Right lobe of liver (tissue), 6 donors: ENCODE measurements around the gene DAB2. TPM values are rescaled to one million over a fixed set of nuclear protein-coding genes. Genes with fewer than 3 reads are reported as not detected.

Experiments
- ATAC-seq, 4 donors: fragments of 200-7000 bp; cut with Tn5 transposase; one replicate each; pipeline ENCODE4 v1.9.1; 2020; ENCODE audit warnings: mild to moderate bottlenecking in 4 of 4, moderate library complexity in 4 of 4
- DNase-seq, 3 donors: peaks; one replicate each; pipeline ENCODE4 v3.0.0-alpha.2; 2020
- H3K27ac ChIP-seq, 3 donors: fragments of 200-600 bp; one replicate each; pipeline ENCODE4 v1.8.0; 2022
- H3K27me3 ChIP-seq, 2 donors: fragments of 200-600 bp; one replicate each; pipeline ENCODE4 v1.8.0; 2022
- H3K36me3 ChIP-seq, 4 donors: fragments of 200-600 bp; sonication (generic) in 1 of 4; one replicate each; pipeline versions ENCODE4 v1.5.1 to v1.8.0; 2017 to 2022; ENCODE audit warnings: control low read depth in 1 of 4
- H3K4me1 ChIP-seq, 4 donors: fragments of 200-600 bp; sonication (generic) in 1 of 4; one replicate each; pipeline versions ENCODE4 v1.5.1 to v1.8.0; 2017 to 2022; ENCODE audit warnings: control low read depth in 1 of 4
- H3K4me3 ChIP-seq, 3 donors: fragments of 200-600 bp; one replicate each; pipeline ENCODE4 v1.8.0; 2022
- H3K9me3 ChIP-seq, 4 donors: fragments of 200-600 bp; sonication (generic) in 1 of 4; one replicate each; pipeline versions ENCODE4 v1.5.1 to v1.8.0; 2017 to 2022; ENCODE audit warnings: control low read depth in 1 of 4
- POLR2A ChIP-seq: fragments of 450-650 bp; IDR thresholded peaks from one replicate; pipeline ENCODE4 v1.6.1; 2017; ENCODE audit warnings: antibody characterized with exemption, mild to moderate bottlenecking
- WGBS: methylation state at CpG from one replicate; pipeline ENCODE4 v1.1.6; 2018; ENCODE audit warnings: low coverage, low lambda C conversion rate; ENCODE audit not compliant: insufficient coverage; ENCODE audit errors: missing lambda C conversion rate; 5-methylcytosine and 5-hydroxymethylcytosine counted together
- intact Hi-C, 2 donors: fragments of 100-400 bp; cut with DNase I; formaldehyde crosslinking; loops; one replicate each; pipeline versions ENCODE4 v1.11.2 to v1.14.1; 2022
- total RNA-seq, 6 experiments: library from RNA; depleted of rRNA in 2 of 6; stranded (reverse); fragments of >200 nt in 2 of 6; fragmentation: NEBNext Ultra II Directional in 3 of 6; extraction: Animal tissue kit (Norgen Biotek cat#: 25700) in 3 of 6; gene quantifications; one replicate each; pipeline versions ENCODE4 v1.1.0 to v1.2.4, GENCODE V29; 2016 to 2023
- TF ChIP-seq, protein P1 (sequence below), 4 donors: fragments of 200-600 bp in 3 of 4; fragments of 450-650 bp in 1 of 4; IDR thresholded peaks; one replicate each; pipeline versions ENCODE4 v1.5.1 to v1.8.0; 2016 to 2022; ENCODE audit warnings: antibody characterized with exemption in 4 of 4, mild to moderate bottlenecking in 2 of 4
- donor health status: DM: no; HTN: yes; CAD: no.
- donor health status: DM: no; HTN: no; CAD: no.
- donor health status: DM: no; HTN: no; CAD: no.
- donor health status: DM: no; HTN: yes; CAD: no.
- donor health status: DM: no; HTN: yes; CAD: no.

DAB2 gene
- total RNA-seq, 6 experiments from 2014 or later: 7.3 to 32.8 (median 14.0) TPM

DNA sequence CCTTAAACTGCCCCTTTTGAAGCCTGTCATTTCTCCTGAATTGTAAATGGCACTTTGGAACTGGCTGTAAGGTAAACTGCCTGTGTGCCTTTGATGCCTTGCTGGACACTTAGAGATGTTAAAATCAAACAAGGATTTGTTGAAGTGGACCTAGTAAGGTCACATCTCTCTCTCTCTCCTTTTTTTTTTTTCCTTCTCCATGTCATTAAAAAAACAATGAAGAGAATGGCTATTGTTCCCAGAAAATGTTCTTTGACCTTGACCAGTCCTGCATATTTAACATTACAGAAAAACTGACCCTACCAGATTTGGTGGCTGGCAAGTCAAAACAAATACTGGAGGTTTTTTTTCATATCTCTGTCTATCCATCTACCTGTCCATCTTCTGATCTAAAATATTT, 2.9 kb upstream of the DAB2 start:
- Histone ChIP-seq H3K4me1 (peaks cover 0 to 4% (median 0%) of the 10 kb centered on the region in 4 donors), H3K4me3 (no peak overlapping the region), H3K36me3 (no peaks in the 10 kb centered on the region), H3K27ac (no peak overlapping the region), H3K9me3 (no peaks in the 10 kb centered on the region), H3K27me3 (no peaks in the 10 kb centered on the region)
- ATAC-seq: no peak
- intact Hi-C loops: no loop called here
- TF ChIP-seq POLR2A: no peak
- TF ChIP-seq, protein P1, sequence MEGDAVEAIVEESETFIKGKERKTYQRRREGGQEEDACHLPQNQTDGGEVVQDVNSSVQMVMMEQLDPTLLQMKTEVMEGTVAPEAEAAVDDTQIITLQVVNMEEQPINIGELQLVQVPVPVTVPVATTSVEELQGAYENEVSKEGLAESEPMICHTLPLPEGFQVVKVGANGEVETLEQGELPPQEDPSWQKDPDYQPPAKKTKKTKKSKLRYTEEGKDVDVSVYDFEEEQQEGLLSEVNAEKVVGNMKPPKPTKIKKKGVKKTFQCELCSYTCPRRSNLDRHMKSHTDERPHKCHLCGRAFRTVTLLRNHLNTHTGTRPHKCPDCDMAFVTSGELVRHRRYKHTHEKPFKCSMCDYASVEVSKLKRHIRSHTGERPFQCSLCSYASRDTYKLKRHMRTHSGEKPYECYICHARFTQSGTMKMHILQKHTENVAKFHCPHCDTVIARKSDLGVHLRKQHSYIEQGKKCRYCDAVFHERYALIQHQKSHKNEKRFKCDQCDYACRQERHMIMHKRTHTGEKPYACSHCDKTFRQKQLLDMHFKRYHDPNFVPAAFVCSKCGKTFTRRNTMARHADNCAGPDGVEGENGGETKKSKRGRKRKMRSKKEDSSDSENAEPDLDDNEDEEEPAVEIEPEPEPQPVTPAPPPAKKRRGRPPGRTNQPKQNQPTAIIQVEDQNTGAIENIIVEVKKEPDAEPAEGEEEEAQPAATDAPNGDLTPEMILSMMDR (IDR thresholded peaks at IDR 0.05): no peak
- no peak for DNase-seq

DNA sequence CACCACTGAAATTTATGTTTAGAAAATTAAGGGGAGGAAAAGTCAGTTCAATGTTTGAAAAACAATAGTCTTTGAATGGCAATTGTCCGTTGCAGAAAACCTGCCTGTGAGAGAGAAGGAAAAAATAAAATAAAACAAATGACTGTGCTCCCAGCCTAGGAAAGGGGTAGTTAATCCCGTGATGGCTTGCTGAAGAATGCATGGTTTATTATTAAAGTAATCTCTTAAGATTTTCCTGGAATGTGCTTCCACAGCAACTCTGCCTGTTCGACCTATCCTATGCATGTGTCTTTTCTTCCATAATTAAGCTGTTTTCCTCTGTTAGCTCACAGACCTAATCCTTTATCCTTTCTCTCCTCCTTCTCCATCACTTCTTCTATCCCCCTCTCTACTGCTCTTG, 2.4 kb upstream of the DAB2 start:
- no peak for DNase-seq
- WGBS: 49% methylated on average over 3 of the region's 3 CpGs
- Histone ChIP-seq H3K9me3 (no peaks in the 10 kb centered on the region), H3K36me3 (no peaks in the 10 kb centered on the region), H3K4me3 (no peak overlapping the region), H3K27me3 (no peaks in the 10 kb centered on the region), H3K27ac (no peak overlapping the region), H3K4me1 (peaks cover 0 to 4% (median 0%) of the 10 kb centered on the region in 4 donors)
- TF ChIP-seq, protein P1 (IDR thresholded peaks at IDR 0.05): no peak
- TF ChIP-seq POLR2A: no peak
- no peak for ATAC-seq
- intact Hi-C loops: no loop called here

DNA sequence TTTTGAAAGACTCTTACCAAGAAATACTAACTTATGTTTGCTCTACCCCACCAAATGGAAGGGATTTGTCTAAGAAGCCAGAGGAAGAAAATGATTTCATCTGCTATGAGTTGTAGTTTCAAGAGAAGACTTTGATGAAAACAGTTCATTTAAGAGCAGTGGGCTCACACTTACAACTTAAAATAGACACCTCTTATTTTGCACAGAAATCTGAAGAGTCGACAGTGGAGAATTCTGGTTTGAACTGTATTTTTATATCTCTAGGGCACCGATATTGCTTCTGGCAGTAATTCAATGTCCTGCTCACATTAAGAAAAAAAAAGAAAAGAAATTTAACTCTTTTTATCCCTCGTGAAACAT, 1.9 kb upstream of the DAB2 start:
- no peaks in the 10 kb centered on the region for H3K27me3 ChIP-seq
- H3K4me3 ChIP-seq: no peak overlapping the region
- no peak overlapping the region for H3K27ac ChIP-seq
- WGBS: 32% methylated on average over 3 of the region's 3 CpGs
- H3K4me1 ChIP-seq: peaks cover 0 to 4% (median 0%) of the 10 kb centered on the region in 4 donors
- intact Hi-C loops: no loop called here
- no peaks in the 10 kb centered on the region for H3K36me3 ChIP-seq
- DNase-seq (no peak), ATAC-seq (no peak)
- no peak for TF ChIP-seq POLR2A
- TF ChIP-seq, protein P1 (IDR thresholded peaks at IDR 0.05): no peak
- H3K9me3 ChIP-seq: no peaks in the 10 kb centered on the region

DNA sequence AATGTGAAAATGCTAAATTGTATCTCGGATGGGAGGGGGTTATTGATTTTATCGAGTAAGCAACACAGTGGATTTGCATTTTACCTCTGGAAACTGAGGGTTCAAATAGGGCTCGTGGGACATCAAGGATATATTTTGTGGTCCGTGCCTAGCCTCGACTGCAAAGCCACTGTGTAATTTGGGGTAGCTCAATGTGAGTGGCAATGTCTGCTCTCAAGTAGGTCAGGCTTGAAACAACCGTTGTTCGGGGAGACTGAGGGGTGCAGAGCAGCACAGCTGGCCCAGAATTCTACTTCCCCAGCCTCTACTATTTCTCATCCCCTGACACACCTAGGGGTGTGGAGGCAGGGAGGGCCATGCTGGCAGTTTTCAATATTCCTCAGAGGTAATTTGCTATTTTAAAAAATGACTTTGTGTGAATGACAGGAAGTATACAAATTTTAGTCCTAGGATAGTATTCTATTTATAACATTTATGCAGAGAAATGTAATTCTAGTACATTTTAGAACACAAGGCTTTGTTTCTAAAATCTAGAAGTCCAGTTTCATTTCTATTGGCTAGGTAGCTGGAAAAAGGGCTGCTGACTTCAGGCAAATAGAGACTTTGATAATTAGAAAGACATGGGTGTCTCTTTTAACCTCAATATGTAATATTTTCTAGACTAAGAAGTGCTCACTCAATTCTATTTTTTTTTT, 1.4 kb upstream of the DAB2 start:
- ATAC-seq (no peak), DNase-seq (no peak)
- intact Hi-C loops: no loop called here
- no peaks in the 10 kb centered on the region for H3K9me3 ChIP-seq
- 34% methylated on average over 7 of the region's 7 CpGs for WGBS
- H3K4me3 ChIP-seq: no peak overlapping the region
- peaks cover 0 to 4% (median 0%) of the 10 kb centered on the region in 4 donors for H3K4me1 ChIP-seq
- no peaks in the 10 kb centered on the region for H3K36me3 ChIP-seq
- no peak overlapping the region for H3K27ac ChIP-seq
- TF ChIP-seq, protein P1 (IDR thresholded peaks at IDR 0.05): no peak
- TF ChIP-seq POLR2A: no peak
- no peaks in the 10 kb centered on the region for H3K27me3 ChIP-seq
